Measurements from ENCODE around the gene SDS. TPM values are rescaled to one million over a fixed set of nuclear protein-coding genes. Genes with fewer than 3 reads are reported as not detected.

The SDS gene
- total and polyA plus RNA-seq, 9 donors, result 0.09 to 0.32 (median 0.13) TPM; not detected in 4

GRCh38 chr12:113381220-113381619, 22.5 kb downstream of the SDS start:
- no peaks in the 10 kb centered on the region for H3K4me1 ChIP-seq (ENCODE audit: control insufficient read depth, insufficient read depth, low read length)
- peaks cover 25% of the 10 kb centered on the region for H3K36me3 ChIP-seq (ENCODE audit: control insufficient read depth, insufficient read depth, low read length)
- H3K27me3 ChIP-seq (ENCODE audit: control insufficient read depth, insufficient read depth, low read length), result no peaks in the 10 kb centered on the region
- H3K9me3 ChIP-seq (replicated peaks; ENCODE audit: control insufficient read depth, low read depth, low read length), result no peaks in the 10 kb centered on the region
- no peak overlapping the region for H3K4me3 ChIP-seq (ENCODE audit: low read length)
- DNase-seq, result no peak
- H3K27ac ChIP-seq (ENCODE audit: low read length), result no peak overlapping the region
- 43% methylated on average over 4 of the region's 11 CpGs for WGBS (ENCODE audit: insufficient coverage)

DNA sequence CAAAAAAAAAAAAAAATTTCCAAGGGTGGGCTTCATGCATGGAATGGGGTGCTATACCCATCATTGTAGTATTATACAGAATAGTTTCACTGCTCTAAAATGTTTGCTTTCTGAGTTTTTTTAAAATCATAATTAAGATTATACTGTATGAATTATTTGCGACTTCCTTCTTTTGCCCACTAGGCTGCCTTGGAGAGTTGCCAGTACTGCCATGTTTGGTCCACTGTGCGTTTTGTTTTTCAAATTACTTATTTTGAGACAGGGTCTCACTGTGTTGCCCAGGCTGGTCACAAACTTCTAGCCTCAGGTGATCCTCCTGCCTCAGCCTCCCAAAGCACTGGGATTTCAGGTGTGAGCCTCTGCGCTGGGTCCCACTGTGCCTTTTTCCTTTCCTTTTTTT, 25.4 kb downstream of the SDS start:
- Histone ChIP-seq H3K4me1 (ENCODE audit: control insufficient read depth, insufficient read depth, low read length) (no peaks in the 10 kb centered on the region), H3K36me3 (ENCODE audit: control insufficient read depth, insufficient read depth, low read length) (peaks cover 25% of the 10 kb centered on the region), H3K4me3 (ENCODE audit: low read length) (no peak overlapping the region), H3K9me3 (replicated peaks; ENCODE audit: control insufficient read depth, low read depth, low read length) (no peaks in the 10 kb centered on the region), H3K27me3 (ENCODE audit: control insufficient read depth, insufficient read depth, low read length) (no peaks in the 10 kb centered on the region), H3K27ac (ENCODE audit: low read length) (no peak overlapping the region)
- no peak for DNase-seq
- 89% methylated on average over 3 of the region's 3 CpGs for WGBS (ENCODE audit: insufficient coverage)

DNA sequence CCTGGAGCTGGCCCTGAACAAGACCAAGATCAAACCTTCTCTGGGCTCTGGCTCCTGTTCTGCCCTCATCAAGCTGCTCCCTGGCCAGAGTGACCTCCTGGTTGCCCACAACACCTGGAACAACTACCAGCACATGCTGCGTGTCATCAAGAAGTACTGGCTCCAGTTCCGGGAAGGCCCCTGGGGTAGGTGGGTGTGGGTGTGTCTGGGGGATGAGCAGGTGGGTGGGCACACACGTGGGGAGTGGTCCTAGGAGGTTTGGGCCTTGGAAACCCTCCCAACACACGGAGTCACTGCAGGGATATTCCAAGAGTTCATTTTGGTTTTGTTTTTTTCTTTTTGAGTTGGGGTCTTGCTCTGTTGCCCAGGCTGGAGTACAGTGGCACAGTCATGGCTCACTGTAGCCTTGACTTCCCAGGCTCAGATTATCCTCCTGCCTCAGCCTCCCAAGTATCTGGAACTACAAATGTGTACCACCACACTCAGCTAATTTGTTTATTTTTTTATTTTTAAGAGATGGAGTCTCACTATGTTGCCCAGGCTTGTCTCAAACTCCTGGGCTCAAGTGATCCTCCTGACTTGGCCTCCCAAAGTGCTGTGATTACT, 28.8 kb downstream of the SDS start:
- Histone ChIP-seq H3K9me3 (replicated peaks; ENCODE audit: control insufficient read depth, low read depth, low read length) (no peaks in the 10 kb centered on the region), H3K4me1 (ENCODE audit: control insufficient read depth, insufficient read depth, low read length) (no peaks in the 10 kb centered on the region), H3K36me3 (ENCODE audit: control insufficient read depth, insufficient read depth, low read length) (peaks cover 29% of the 10 kb centered on the region), H3K27me3 (ENCODE audit: control insufficient read depth, insufficient read depth, low read length) (no peaks in the 10 kb centered on the region), H3K27ac (ENCODE audit: low read length) (no peak overlapping the region), H3K4me3 (ENCODE audit: low read length) (no peak overlapping the region)
- WGBS (ENCODE audit: insufficient coverage), result 52% methylated on average over 2 of the region's 4 CpGs
- no peak for DNase-seq

GRCh38 chr12:113373969-113374368, 29.7 kb downstream of the SDS start:
- 83% methylated on average over 2 of the region's 3 CpGs for WGBS (ENCODE audit: insufficient coverage)
- Histone ChIP-seq H3K27ac (ENCODE audit: low read length) (no peak overlapping the region), H3K27me3 (ENCODE audit: control insufficient read depth, insufficient read depth, low read length) (no peaks in the 10 kb centered on the region), H3K9me3 (replicated peaks; ENCODE audit: control insufficient read depth, low read depth, low read length) (no peaks in the 10 kb centered on the region), H3K36me3 (ENCODE audit: control insufficient read depth, insufficient read depth, low read length) (peaks cover 29% of the 10 kb centered on the region), H3K4me3 (ENCODE audit: low read length) (no peak overlapping the region), H3K4me1 (ENCODE audit: control insufficient read depth, insufficient read depth, low read length) (no peaks in the 10 kb centered on the region)
- no peak for DNase-seq

GRCh38 chr12:113373440-113373839, 30.2 kb downstream of the SDS start:
- H3K4me3 ChIP-seq (ENCODE audit: low read length), result no peak overlapping the region
- H3K4me1 ChIP-seq (ENCODE audit: control insufficient read depth, insufficient read depth, low read length), result no peaks in the 10 kb centered on the region
- no peak overlapping the region for H3K27ac ChIP-seq (ENCODE audit: low read length)
- 94% methylated on average over 3 of the region's 3 CpGs for WGBS (ENCODE audit: insufficient coverage)
- H3K36me3 ChIP-seq (ENCODE audit: control insufficient read depth, insufficient read depth, low read length), result peaks cover 29% of the 10 kb centered on the region
- no peak for DNase-seq
- H3K27me3 ChIP-seq (ENCODE audit: control insufficient read depth, insufficient read depth, low read length), result no peaks in the 10 kb centered on the region
- H3K9me3 ChIP-seq (replicated peaks; ENCODE audit: control insufficient read depth, low read depth, low read length), result no peaks in the 10 kb centered on the region

DNA sequence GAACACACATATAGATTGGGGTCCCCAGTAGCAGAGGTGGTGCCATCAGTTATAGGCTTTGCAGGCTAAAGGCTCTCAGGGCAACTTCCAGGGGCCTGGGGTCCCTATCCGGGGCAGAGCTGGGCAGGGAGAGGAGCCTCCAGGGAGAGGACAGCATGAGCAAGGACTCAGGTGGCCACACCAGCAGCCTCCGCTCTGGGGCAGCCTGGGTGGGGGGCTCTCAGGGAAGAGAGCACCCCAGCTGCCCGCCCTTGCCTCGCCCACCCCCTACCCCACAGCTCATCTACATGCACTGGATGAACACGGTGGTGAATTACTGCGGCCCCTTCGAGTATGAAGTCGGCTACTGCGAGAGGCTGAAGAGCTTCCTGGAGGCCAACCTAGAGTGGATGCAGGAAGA, 31.3 kb downstream of the SDS start:
- H3K27me3 ChIP-seq (ENCODE audit: control insufficient read depth, insufficient read depth, low read length), result no peaks in the 10 kb centered on the region
- H3K4me3 ChIP-seq (ENCODE audit: low read length), result no peak overlapping the region
- WGBS (ENCODE audit: insufficient coverage), result 100% methylated on average over 1 of the region's 9 CpGs
- no peaks in the 10 kb centered on the region for H3K9me3 ChIP-seq (replicated peaks; ENCODE audit: control insufficient read depth, low read depth, low read length)
- DNase-seq, result no peak
- peaks cover 31% of the 10 kb centered on the region for H3K36me3 ChIP-seq (ENCODE audit: control insufficient read depth, insufficient read depth, low read length)
- no peak overlapping the region for H3K27ac ChIP-seq (ENCODE audit: low read length)
- no peaks in the 10 kb centered on the region for H3K4me1 ChIP-seq (ENCODE audit: control insufficient read depth, insufficient read depth, low read length)

- no peaks in the 10 kb centered on the region for H3K4me1 ChIP-seq (ENCODE audit: control insufficient read depth, insufficient read depth, low read length)
- no peak overlapping the region for H3K4me3 ChIP-seq (ENCODE audit: low read length)
- no peak overlapping the region for H3K27ac ChIP-seq (ENCODE audit: low read length)
- H3K27me3 ChIP-seq (ENCODE audit: control insufficient read depth, insufficient read depth, low read length), result no peaks in the 10 kb centered on the region
- peaks cover 28% of the 10 kb centered on the region for H3K36me3 ChIP-seq (ENCODE audit: control insufficient read depth, insufficient read depth, low read length)
- 95% methylated on average over 4 of the region's 6 CpGs for WGBS (ENCODE audit: insufficient coverage)
- DNase-seq, result no peak
- H3K9me3 ChIP-seq (replicated peaks; ENCODE audit: control insufficient read depth, low read depth, low read length), result no peaks in the 10 kb centered on the region
Observed at GRCh38 chr12:113371808-113372207, 31.9 kb downstream of the SDS start.

DNA sequence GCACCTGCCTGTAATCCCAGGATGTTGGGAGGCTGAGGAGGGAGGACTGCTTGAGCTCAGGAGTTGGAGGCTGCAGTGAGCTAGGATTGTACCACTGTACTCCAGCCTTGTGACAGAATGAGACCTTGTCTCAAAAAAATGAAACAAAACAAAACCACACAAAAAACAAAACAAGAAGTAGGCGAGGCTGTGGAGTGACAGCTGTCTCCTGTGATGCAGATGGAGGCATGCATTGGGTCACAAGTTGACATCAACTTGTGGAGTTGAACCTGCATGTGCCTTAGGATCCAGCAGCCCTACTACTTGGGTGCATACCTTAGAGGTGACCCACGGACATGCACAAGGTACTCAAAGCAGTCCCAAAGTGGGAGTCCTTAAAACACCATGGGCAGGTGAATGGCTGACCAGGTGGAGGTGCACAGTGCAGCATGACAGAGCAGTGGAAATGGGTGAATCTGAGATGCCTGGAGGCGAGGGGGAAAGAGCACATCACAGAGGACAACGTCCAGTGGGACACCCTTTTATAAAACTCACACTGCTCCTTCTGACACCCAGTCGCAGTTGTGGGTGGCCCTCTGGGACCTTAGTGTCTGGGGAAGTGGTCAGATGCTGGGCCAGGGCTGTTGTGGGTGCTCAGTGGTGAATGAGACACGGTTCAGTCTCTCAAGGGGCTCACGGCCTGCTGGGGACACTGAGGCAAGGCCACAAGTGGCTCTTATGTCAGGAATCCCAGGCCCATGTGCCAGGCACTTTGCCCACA, 32.6 kb downstream of the SDS start:
- H3K9me3 ChIP-seq (replicated peaks; ENCODE audit: control insufficient read depth, low read depth, low read length), result no peaks in the 10 kb centered on the region
- H3K4me1 ChIP-seq (ENCODE audit: control insufficient read depth, insufficient read depth, low read length), result no peaks in the 10 kb centered on the region
- DNase-seq, result no peak
- no peak overlapping the region for H3K27ac ChIP-seq (ENCODE audit: low read length)
- H3K27me3 ChIP-seq (ENCODE audit: control insufficient read depth, insufficient read depth, low read length), result no peaks in the 10 kb centered on the region
- 70% methylated on average over 5 of the region's 7 CpGs for WGBS (ENCODE audit: insufficient coverage)
- H3K36me3 ChIP-seq (ENCODE audit: control insufficient read depth, insufficient read depth, low read length), result peaks cover 28% of the 10 kb centered on the region
- no peak overlapping the region for H3K4me3 ChIP-seq (ENCODE audit: low read length)

GRCh38 chr12:113369391-113369985, 34.2 kb downstream of the SDS start:
- no peaks in the 10 kb centered on the region for H3K9me3 ChIP-seq (replicated peaks; ENCODE audit: control insufficient read depth, low read depth, low read length)
- peaks cover 21% of the 10 kb centered on the region for H3K36me3 ChIP-seq (ENCODE audit: control insufficient read depth, insufficient read depth, low read length)
- H3K4me1 ChIP-seq (ENCODE audit: control insufficient read depth, insufficient read depth, low read length), result no peaks in the 10 kb centered on the region
- H3K4me3 ChIP-seq (ENCODE audit: low read length), result no peak overlapping the region
- no peaks in the 10 kb centered on the region for H3K27me3 ChIP-seq (ENCODE audit: control insufficient read depth, insufficient read depth, low read length)
- H3K27ac ChIP-seq (ENCODE audit: low read length), result no peak overlapping the region
- WGBS (ENCODE audit: insufficient coverage), result no CpG with 5 or more reads among the region's 6 CpGs
- no peak for DNase-seq

DNA sequence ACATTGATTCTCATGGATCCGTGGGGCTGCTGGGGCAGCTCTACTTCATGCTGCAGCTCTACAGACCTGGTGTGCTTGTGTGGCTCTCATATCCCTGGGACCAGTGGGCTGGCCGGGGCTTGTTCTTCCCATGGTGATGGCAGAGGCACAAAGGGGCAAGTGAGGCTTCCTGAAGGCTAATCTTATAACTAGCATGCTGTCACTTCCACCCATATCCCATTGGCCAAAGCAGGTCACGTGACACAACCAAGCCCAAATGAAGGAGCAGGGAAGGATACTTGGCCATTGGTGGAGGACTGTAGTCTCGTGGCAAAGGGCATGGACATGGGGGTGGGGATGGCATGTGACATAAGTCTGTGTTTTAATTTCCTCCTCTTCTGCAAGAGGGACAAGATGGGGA, 35.4 kb downstream of the SDS start:
- H3K9me3 ChIP-seq (replicated peaks; ENCODE audit: control insufficient read depth, low read depth, low read length), result no peaks in the 10 kb centered on the region
- no peak for DNase-seq
- H3K36me3 ChIP-seq (ENCODE audit: control insufficient read depth, insufficient read depth, low read length), result peaks cover 19% of the 10 kb centered on the region
- H3K4me3 ChIP-seq (ENCODE audit: low read length), result no peak overlapping the region
- 33% methylated on average over 1 of the region's 4 CpGs for WGBS (ENCODE audit: insufficient coverage)
- no peaks in the 10 kb centered on the region for H3K4me1 ChIP-seq (ENCODE audit: control insufficient read depth, insufficient read depth, low read length)
- no peaks in the 10 kb centered on the region for H3K27me3 ChIP-seq (ENCODE audit: control insufficient read depth, insufficient read depth, low read length)
- H3K27ac ChIP-seq (ENCODE audit: low read length), result no peak overlapping the region

All from muscle of leg (tissue), 11 donors.